ENCODE data around the gene HIVEP3. TPM values are rescaled to one million over a fixed set of nuclear protein-coding genes. Genes with fewer than 3 reads are reported as not detected.

The HIVEP3 gene
- total and polyA plus RNA-seq, 5 donors, result 6.3 to 7.9 (median 7.2) TPM

DNA sequence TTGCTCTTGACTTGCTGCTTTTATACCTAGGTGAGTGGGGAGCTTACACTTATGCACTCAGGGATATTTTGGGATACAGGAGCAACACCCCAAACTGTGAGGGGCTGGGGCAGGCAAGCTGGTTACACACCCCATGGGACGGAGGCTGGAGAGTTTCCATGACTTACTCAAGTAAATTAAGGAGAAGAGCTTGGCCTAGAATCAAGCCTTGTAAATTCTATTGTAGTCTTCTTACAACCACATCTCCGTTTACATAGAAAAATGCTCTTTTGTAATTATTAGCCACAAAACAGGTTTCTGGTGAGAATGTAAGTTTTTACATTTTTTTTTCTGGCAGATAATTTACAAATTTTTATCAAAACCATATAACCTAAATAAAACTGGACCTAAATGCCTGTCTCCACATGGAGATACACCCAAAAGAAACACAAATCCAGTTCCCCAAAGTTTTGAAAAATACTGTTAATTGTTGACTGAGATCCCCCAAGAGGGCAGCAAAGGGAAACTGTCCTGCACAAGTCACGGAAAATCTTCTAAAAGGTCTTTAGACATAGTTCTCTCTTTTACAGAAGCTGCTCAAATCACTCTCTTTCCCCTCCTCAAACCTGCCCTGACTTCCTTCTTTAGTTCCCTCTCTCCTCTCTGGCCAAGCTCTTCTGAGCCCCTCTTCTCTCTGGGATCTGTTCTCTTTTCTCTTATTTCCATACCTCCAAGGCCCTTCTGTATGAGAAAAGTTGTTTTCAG, 134.0 kb downstream of the HIVEP3 start:
- DNase-seq (no peak), ATAC-seq (no peak)
- intact Hi-C loops (cut with DNase I), result no loop called here
- WGBS, result 72% methylated on average over 3 of the region's 3 CpGs
- Histone ChIP-seq H3K27ac (ENCODE audit: low read length) (no peak overlapping the region), H3K4me3 (ENCODE audit: low read length) (no peak overlapping the region), H3K4me1 (ENCODE audit: control insufficient read depth, insufficient read depth, low read length) (no peaks in the 10 kb centered on the region), H3K27me3 (ENCODE audit: control insufficient read depth, insufficient read depth) (no peaks in the 10 kb centered on the region), H3K9me3 (ENCODE audit: control insufficient read depth, low read length) (no peaks in the 10 kb centered on the region)

DNA sequence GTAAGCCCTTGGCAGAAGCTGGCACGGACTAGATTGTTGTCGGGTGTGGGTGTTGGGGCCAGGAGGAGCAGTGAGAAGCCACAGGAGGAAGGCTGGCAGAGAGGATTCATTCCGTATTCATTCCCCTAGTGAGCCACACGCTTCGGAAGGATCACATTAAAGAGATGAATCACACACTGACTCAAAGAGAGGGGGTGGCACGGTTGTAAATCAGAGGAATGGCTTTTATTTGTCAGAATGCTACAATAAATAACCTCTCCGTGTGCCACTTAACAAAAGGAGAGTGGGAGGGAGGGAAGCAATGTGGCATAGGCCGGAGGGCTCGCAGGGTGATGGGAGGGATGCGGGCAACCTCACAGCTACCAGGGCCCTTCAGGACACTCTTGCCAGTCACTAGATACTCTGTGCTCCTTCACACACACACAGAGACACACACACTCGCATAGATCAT, 135.5 kb downstream of the HIVEP3 start:
- H3K27ac ChIP-seq (ENCODE audit: low read length), result no peak overlapping the region
- intact Hi-C loops (cut with DNase I), result no loop called here
- H3K27me3 ChIP-seq (ENCODE audit: control insufficient read depth, insufficient read depth), result no peaks in the 10 kb centered on the region
- WGBS, result 73% methylated on average over 11 of the region's 11 CpGs
- ATAC-seq (no peak), DNase-seq (no peak)
- H3K4me1 ChIP-seq (ENCODE audit: control insufficient read depth, insufficient read depth, low read length), result no peaks in the 10 kb centered on the region
- H3K9me3 ChIP-seq (ENCODE audit: control insufficient read depth, low read length), result no peaks in the 10 kb centered on the region
- H3K4me3 ChIP-seq (ENCODE audit: low read length), result no peak overlapping the region

DNA sequence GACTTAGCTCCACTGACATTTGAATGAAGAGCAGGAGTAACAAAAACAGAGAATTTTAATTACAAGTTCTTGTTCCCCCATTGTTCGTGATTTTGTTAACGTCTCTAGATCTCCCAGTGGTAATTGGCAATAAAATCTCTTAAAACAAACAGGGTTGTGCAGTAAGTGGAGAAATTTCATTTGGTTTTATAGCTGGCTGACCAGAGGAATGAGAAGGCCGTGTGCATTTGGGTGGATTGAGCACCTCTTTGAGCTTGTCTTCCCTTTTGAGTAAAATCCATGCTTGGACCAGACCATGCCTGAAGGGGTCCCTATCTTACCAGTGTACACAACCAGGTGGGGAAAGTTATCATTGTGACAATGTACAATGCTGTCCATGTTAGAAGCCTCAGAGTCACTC, 137.8 kb downstream of the HIVEP3 start:
- Histone ChIP-seq H3K9me3 (ENCODE audit: control insufficient read depth, low read length) (no peaks in the 10 kb centered on the region), H3K4me1 (ENCODE audit: control insufficient read depth, insufficient read depth, low read length) (peaks cover 3% of the 10 kb centered on the region), H3K4me3 (ENCODE audit: low read length) (no peak overlapping the region), H3K27ac (ENCODE audit: low read length) (no peak overlapping the region), H3K27me3 (ENCODE audit: control insufficient read depth, insufficient read depth) (no peaks in the 10 kb centered on the region)
- WGBS, result 96% methylated on average over 3 of the region's 3 CpGs
- no peak for DNase-seq
- ATAC-seq, result no peak
- intact Hi-C loops (cut with DNase I), result no loop called here

DNA sequence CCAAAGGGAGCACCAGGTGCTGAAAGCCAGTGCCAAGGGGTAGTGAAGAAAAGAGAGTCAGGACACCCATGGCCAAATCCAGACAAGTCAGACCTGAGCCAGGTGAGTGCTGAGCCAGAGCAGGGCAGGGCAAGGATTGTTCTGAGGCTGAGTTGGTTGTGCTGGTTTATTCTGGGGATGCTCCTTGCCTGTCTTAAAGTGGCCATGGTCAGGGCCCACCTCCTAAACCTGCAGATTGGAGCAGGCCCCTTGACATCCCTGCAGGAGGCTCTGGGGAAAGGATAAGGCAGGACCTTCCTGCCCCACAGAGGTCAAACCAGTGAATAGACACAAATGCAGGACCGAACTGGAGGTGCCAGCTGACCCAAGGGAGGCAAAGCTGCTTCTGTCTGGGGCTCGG, 138.4 kb downstream of the HIVEP3 start:
- ATAC-seq (no peak), DNase-seq (no peak)
- WGBS, result 87% methylated on average over 2 of the region's 2 CpGs
- Histone ChIP-seq H3K27me3 (ENCODE audit: control insufficient read depth, insufficient read depth) (no peaks in the 10 kb centered on the region), H3K4me1 (ENCODE audit: control insufficient read depth, insufficient read depth, low read length) (peaks cover 3% of the 10 kb centered on the region), H3K27ac (ENCODE audit: low read length) (no peak overlapping the region), H3K4me3 (ENCODE audit: low read length) (no peak overlapping the region), H3K9me3 (ENCODE audit: control insufficient read depth, low read length) (no peaks in the 10 kb centered on the region)
- intact Hi-C loops (cut with DNase I), result no loop called here

DNA sequence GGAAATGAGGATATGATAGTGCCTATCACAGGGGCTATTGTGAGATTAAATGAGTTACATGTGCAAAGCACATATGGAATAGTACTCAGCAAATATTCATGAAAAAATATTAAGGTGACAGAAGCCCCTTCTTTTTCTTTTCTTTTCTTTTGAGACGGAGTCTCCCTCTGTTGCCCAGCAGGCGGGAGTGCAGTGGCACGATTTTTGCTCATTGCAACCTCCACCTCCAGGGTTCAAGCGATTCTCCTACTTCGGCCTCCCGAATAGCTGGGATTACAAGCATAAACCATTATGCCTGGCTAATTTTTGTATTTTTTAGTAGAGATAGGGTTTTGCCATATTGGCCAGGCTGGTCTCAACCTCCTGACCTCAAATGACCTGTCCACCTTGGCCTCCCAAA, 139.4 kb downstream of the HIVEP3 start:
- Histone ChIP-seq H3K4me1 (ENCODE audit: control insufficient read depth, insufficient read depth, low read length) (peaks cover 3% of the 10 kb centered on the region), H3K27me3 (ENCODE audit: control insufficient read depth, insufficient read depth) (no peaks in the 10 kb centered on the region), H3K4me3 (ENCODE audit: low read length) (no peak overlapping the region), H3K27ac (ENCODE audit: low read length) (no peak overlapping the region), H3K9me3 (ENCODE audit: control insufficient read depth, low read length) (no peaks in the 10 kb centered on the region)
- no peak for DNase-seq
- intact Hi-C loops (cut with DNase I), result no loop called here
- ATAC-seq, result no peak
- 93% methylated on average over 6 of the region's 6 CpGs for WGBS

DNA sequence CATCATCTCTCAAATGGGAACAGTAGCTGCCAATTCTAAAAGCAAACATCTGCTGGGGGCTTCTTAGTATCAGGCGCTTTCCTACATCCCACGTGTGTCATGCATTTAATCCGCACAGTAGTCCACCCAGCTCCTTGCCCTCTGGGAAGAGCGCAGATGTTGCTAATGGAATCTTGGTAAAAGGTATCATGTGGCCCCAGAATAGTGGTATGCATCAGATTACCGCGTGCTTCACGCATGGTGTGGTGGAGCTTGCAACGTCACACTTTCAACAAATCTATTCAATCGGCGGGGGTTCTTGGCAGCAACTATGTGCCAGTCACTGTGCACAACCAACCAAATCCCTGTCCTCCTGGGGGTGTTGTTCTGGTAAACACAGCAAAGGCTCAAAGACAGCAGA, 141.0 kb downstream of the HIVEP3 start:
- Histone ChIP-seq H3K4me1 (ENCODE audit: control insufficient read depth, insufficient read depth, low read length) (peaks cover 3% of the 10 kb centered on the region), H3K9me3 (ENCODE audit: control insufficient read depth, low read length) (no peaks in the 10 kb centered on the region), H3K4me3 (ENCODE audit: low read length) (no peak overlapping the region), H3K27ac (ENCODE audit: low read length) (no peak overlapping the region), H3K27me3 (ENCODE audit: control insufficient read depth, insufficient read depth) (no peaks in the 10 kb centered on the region)
- ATAC-seq (no peak), DNase-seq (no peak)
- WGBS, result 91% methylated on average over 10 of the region's 10 CpGs
- intact Hi-C loops (cut with DNase I), result no loop called here

DNA sequence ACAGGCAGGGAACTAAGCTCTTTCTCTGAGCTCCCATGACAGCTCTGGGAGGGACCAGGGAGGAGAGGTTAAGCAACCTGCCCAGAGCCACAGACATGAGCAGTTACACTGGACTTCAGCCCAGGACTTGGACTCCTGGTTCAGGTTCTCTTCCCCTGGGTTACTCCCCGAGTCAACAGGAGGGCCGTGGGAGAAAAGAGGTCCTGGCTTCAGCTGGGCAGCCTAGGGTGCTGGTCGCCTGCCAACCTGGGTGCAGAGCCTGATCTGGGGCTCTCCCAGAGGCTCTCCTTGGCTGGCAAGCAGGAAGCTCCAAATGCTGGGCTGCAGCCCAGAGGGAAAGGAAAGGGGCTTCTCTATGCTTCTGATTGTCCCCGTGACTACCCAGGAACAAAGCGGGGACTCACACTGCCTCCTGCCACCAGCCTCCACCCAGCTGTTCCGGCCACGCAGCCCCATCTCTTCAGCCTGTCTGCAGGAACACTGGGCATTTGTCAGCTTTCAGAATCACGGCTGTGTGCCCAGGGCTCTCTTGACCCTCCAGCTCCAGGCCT, 141.8 kb downstream of the HIVEP3 start:
- Histone ChIP-seq H3K27ac (ENCODE audit: low read length) (no peak overlapping the region), H3K9me3 (ENCODE audit: control insufficient read depth, low read length) (no peaks in the 10 kb centered on the region), H3K27me3 (ENCODE audit: control insufficient read depth, insufficient read depth) (no peaks in the 10 kb centered on the region), H3K4me1 (ENCODE audit: control insufficient read depth, insufficient read depth, low read length) (peaks cover 6% of the 10 kb centered on the region), H3K4me3 (ENCODE audit: low read length) (no peak overlapping the region)
- ATAC-seq, result peak; percentile 14 to 45
- intact Hi-C loops (cut with DNase I), result no loop called here
- DNase-seq, result no peak
- 63% methylated on average over 8 of the region's 8 CpGs for WGBS

DNA sequence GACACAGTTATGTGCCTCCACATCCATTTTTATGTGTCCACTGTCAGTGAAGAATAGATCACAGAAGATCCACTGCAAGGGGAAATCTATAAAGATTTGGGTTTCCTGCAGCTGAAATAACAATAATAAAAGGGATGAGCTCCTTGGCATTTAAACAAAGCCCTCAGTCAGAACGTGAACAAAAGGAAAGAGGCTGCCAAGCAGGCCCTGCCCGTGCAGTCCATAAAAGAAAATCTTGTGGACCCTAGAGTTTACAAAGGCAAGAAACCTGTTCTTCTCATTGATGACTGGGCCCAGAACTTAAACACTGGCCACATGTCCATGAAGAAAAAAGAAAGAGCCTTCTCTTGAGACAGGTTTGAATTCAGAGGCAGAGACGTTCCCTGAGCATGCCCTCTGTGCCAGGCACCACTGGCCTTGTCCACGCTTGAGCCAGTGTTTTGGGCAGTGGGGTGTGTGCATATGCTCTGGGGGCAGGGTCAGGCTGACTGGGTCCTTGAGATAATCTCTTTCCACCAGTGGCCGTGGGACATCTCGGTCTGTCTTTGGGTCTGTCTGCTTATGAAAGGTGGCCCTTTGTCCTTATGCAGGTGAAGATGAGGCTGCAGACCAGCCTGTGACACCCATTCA, 142.7 kb downstream of the HIVEP3 start:
- ATAC-seq (no peak), DNase-seq (no peak)
- 82% methylated on average over 6 of the region's 6 CpGs for WGBS
- Histone ChIP-seq H3K27ac (ENCODE audit: low read length) (no peak overlapping the region), H3K4me1 (ENCODE audit: control insufficient read depth, insufficient read depth, low read length) (peaks cover 6% of the 10 kb centered on the region), H3K4me3 (ENCODE audit: low read length) (no peak overlapping the region), H3K27me3 (ENCODE audit: control insufficient read depth, insufficient read depth) (no peaks in the 10 kb centered on the region), H3K9me3 (ENCODE audit: control insufficient read depth, low read length) (no peaks in the 10 kb centered on the region)
- intact Hi-C loops (cut with DNase I), result no loop called here

DNA sequence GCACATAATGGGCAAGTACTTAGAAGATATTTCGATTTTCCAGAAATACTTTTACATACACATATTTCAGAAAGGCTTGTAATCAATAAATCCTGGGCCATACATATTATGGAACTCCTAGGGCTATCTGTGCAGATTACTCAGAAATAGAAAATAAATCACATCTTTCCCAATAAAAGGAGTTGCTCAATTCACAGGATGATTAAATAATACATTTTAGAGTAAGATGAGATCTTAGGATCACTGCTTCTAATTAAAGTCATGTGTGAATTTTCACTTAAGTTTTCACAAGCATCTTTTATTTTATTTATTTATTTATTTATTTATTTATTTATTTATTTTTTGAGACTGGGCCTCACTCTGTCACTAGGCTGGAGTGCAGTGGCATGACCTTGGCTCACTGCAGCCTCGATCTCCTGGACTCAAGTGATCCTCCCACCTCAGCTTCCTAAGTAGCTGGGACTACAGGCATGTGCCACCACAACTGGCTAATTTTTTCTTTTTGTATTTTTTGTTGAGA, 144.2 kb downstream of the HIVEP3 start:
- no peak overlapping the region for H3K4me3 ChIP-seq (ENCODE audit: low read length)
- ATAC-seq (no peak), DNase-seq (no peak)
- H3K27me3 ChIP-seq (ENCODE audit: control insufficient read depth, insufficient read depth), result no peaks in the 10 kb centered on the region
- H3K4me1 ChIP-seq (ENCODE audit: control insufficient read depth, insufficient read depth, low read length), result peaks cover 6% of the 10 kb centered on the region
- H3K9me3 ChIP-seq (ENCODE audit: control insufficient read depth, low read length), result no peaks in the 10 kb centered on the region
- intact Hi-C loops (cut with DNase I), result no loop called here
- no peak overlapping the region for H3K27ac ChIP-seq (ENCODE audit: low read length)
- WGBS, result 95% methylated on average over 2 of the region's 2 CpGs

DNA sequence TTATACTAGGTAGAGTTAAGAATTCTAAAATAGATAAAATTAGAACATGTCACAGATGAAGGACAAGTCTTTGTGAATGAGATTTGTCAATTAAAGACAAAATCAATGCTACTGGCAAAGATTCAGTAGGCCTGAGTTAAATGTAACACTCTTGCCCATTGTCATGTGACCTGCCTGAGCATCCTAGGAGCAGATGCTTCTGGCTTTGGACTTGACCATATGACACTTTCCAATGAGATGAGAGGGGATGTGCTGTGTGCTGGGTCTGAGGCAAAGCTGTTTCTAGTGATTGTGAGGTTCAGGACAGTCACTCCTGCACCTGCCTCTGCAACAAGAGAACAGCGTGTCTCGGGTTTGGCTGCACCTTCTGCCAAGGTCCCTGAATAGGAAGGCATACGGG, 144.9 kb downstream of the HIVEP3 start:
- 83% methylated on average over 3 of the region's 3 CpGs for WGBS
- H3K4me1 ChIP-seq (ENCODE audit: control insufficient read depth, insufficient read depth, low read length), result peaks cover 6% of the 10 kb centered on the region
- H3K9me3 ChIP-seq (ENCODE audit: control insufficient read depth, low read length), result no peaks in the 10 kb centered on the region
- H3K27ac ChIP-seq (ENCODE audit: low read length), result no peak overlapping the region
- intact Hi-C loops (cut with DNase I), result no loop called here
- no peak for DNase-seq
- no peak for ATAC-seq
- H3K4me3 ChIP-seq (ENCODE audit: low read length), result no peak overlapping the region
- no peaks in the 10 kb centered on the region for H3K27me3 ChIP-seq (ENCODE audit: control insufficient read depth, insufficient read depth)

DNA sequence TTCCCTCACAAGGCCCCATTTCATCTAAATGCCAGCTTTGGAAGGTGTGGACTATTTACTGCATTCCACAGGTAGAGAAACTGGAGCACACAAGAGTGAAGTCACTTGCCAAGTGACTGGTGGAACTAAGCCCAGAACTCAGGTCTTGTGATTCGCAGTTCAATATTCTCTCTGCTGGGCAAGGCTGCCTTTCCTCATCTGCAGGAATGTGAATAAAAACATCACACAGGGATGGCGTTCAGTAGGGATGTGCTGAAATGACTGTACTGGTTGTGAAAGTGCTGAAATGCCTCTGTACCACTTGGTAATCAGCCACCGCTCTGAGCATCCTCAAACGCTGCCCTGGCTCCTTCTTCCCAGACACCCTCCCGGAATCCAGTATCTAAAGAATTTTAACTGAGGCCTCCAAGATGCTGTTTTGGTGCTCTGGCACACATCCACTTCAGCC, 145.6 kb downstream of the HIVEP3 start:
- H3K27me3 ChIP-seq (ENCODE audit: control insufficient read depth, insufficient read depth), result no peaks in the 10 kb centered on the region
- no peaks in the 10 kb centered on the region for H3K9me3 ChIP-seq (ENCODE audit: control insufficient read depth, low read length)
- H3K27ac ChIP-seq (ENCODE audit: low read length), result no peak overlapping the region
- peak in 1 of 2 donors; percentile 22 for ATAC-seq
- H3K4me3 ChIP-seq (ENCODE audit: low read length), result no peak overlapping the region
- 56% methylated on average over 5 of the region's 5 CpGs for WGBS
- H3K4me1 ChIP-seq (ENCODE audit: control insufficient read depth, insufficient read depth, low read length), result peaks cover 6% of the 10 kb centered on the region
- DNase-seq, result no peak
- intact Hi-C loops (cut with DNase I), result no loop called here

All from right cardiac atrium (tissue), 5 donors.